H1 (cell line): ENCODE results near the gene DNAJC10. TPM values are rescaled to one million over a fixed set of nuclear protein-coding genes. Genes with fewer than 3 reads are reported as not detected.

Source experiments
- CTCF ChIA-PET: fragments of 300-600 bp; sonication (Branson Sonifier 250); formaldehyde crosslinking; loops from one replicate; lab custom pipeline; 2021; ENCODE audit not compliant: partially characterized antibody; lab: Charles Lee
- POLR2A ChIA-PET: fragments of 300-600 bp; sonication (Branson Sonifier 250); formaldehyde crosslinking; loops from one replicate; lab custom pipeline; 2021; ENCODE audit warnings: inconsistent platforms; ENCODE audit not compliant: partially characterized antibody; lab: Charles Lee
- DNase-seq, 2 experiments: peaks; one replicate each; pipeline versions ENCODE4 v3.0.0 to v3.0.0-alpha.2; 2010 to 2022; ENCODE audit warnings: low spot score in 2 of 2, low read depth in 1 of 2, mixed read lengths in 1 of 2
- FAIRE-seq: peaks from 2 replicates; lab custom pipeline; 2011; peaks lifted over from hg19 to GRCh38; lab: Jason Lieb, UNC
- H2AFZ ChIP-seq: 2 replicates; pipeline ENCODE4 v1.8.1; 2012; ENCODE audit warnings: low read length, inconsistent platforms
- H2AK5ac ChIP-seq: 2 replicates; pipeline ENCODE4 v1.6.1; 2013; ENCODE audit warnings: low read depth, low read length
- H2BK120ac ChIP-seq: replicated peaks from 2 replicates; pipeline ENCODE3; 2013; ENCODE audit warnings: low read depth, low read length, inconsistent platforms
- H2BK12ac ChIP-seq: 2 replicates; pipeline ENCODE4 v1.6.1; 2013; ENCODE audit warnings: low read depth, low read length
- H2BK15ac ChIP-seq: 2 replicates; pipeline ENCODE4 v1.6.1; 2013; ENCODE audit warnings: low read length
- H2BK20ac ChIP-seq: 2 replicates; pipeline ENCODE4 v1.6.1; 2013; ENCODE audit warnings: low read length
- H2BK5ac ChIP-seq: 2 replicates; pipeline ENCODE4 v1.6.1; 2013; ENCODE audit warnings: low read depth, low read length
- H3K14ac ChIP-seq: 2 replicates; pipeline ENCODE4 v1.6.1; 2013; ENCODE audit warnings: inconsistent platforms; ENCODE audit not compliant: insufficient read length
- H3K18ac ChIP-seq: 2 replicates; pipeline ENCODE4 v1.6.1; 2013; ENCODE audit warnings: low read length; ENCODE audit errors: extremely low read depth
- H3K23ac ChIP-seq: 2 replicates; pipeline ENCODE4 v1.6.1; 2013; ENCODE audit warnings: inconsistent platforms; ENCODE audit not compliant: insufficient read length
- H3K23me2 ChIP-seq: 2 replicates; pipeline ENCODE4 v1.6.1; 2013; ENCODE audit warnings: low read depth, low read length
- H3K27ac ChIP-seq: 2 replicates; pipeline ENCODE4 v1.6.1; 2011; ENCODE audit warnings: low read depth, low read length, inconsistent platforms
- H3K27me3 ChIP-seq, 4 experiments: replicated peaks in 1 of 4; 1 replicate in 1 of 4; 2 replicates in 3 of 4; pipeline versions ENCODE4 v1.6.1 to v1.8.1; 2011 to 2013; ENCODE audit warnings: low read length in 3 of 4, mild to moderate bottlenecking in 3 of 4, inconsistent platforms in 2 of 4, mixed read lengths in 2 of 4, moderate library complexity in 1 of 4; ENCODE audit not compliant: control insufficient read depth in 3 of 4, insufficient read depth in 3 of 4; ENCODE audit errors: extremely low read depth in 1 of 4
- H3K36me3 ChIP-seq, 4 experiments: 2 replicates each; pipeline versions ENCODE4 v1.6.1 to v1.8.1; 2011 to 2013; ENCODE audit warnings: mild to moderate bottlenecking in 4 of 4, low read length in 3 of 4, moderate library complexity in 2 of 4, control low read depth in 1 of 4, inconsistent platforms in 1 of 4; ENCODE audit not compliant: insufficient read depth in 4 of 4, control insufficient read depth in 2 of 4
- H3K4ac ChIP-seq: replicated peaks from 2 replicates; pipeline ENCODE3; 2013; ENCODE audit warnings: low read length, low read depth, mixed read lengths, inconsistent platforms; ENCODE audit not compliant: insufficient read length
- H3K4me1 ChIP-seq, 4 experiments: replicated peaks in 1 of 4; 1 replicate in 1 of 4; 2 replicates in 3 of 4; pipeline versions ENCODE4 v1.6.1 to v1.8.1; 2011 to 2013; ENCODE audit warnings: low read length in 3 of 4, inconsistent platforms in 2 of 4, mixed read lengths in 1 of 4; ENCODE audit not compliant: insufficient read depth in 4 of 4, control insufficient read depth in 3 of 4
- H3K4me2 ChIP-seq, 2 experiments: 2 replicates each; pipeline versions ENCODE4 v1.6.1 to v1.8.1; 2011 to 2013; ENCODE audit warnings: low read depth in 2 of 2, low read length in 2 of 2, control low read depth in 1 of 2, inconsistent platforms in 1 of 2, mild to moderate bottlenecking in 1 of 2; ENCODE audit not compliant: insufficient read depth in 1 of 2
- H3K4me3 ChIP-seq, 4 experiments: fragments of 200-600, 300-600 bp in 1 of 4; sonication (generic), shearing (Covaris generic), sonication (Bioruptor Twin) in 1 of 4; 2 replicates each; pipeline versions ENCODE4 v1.5.1 to v1.8.1; 2011 to 2016; ENCODE audit warnings: low read length in 4 of 4, low read depth in 3 of 4, control low read depth in 2 of 4, inconsistent platforms in 2 of 4, mild to moderate bottlenecking in 2 of 4, mixed read lengths in 1 of 4, moderate library complexity in 1 of 4; ENCODE audit not compliant: insufficient read depth in 2 of 4; ENCODE audit errors: extremely low read depth in 1 of 4
- H3K56ac ChIP-seq: replicated peaks from 2 replicates; pipeline ENCODE3; 2013; ENCODE audit warnings: low read depth, mild to moderate bottlenecking, mixed read lengths, low read length, inconsistent platforms; ENCODE audit not compliant: insufficient read length
- H3K79me1 ChIP-seq: 2 replicates; pipeline ENCODE4 v1.6.1; 2013; ENCODE audit warnings: low read depth, low read length, control low read depth
- H3K79me2 ChIP-seq, 2 experiments: 2 replicates each; pipeline versions ENCODE4 v1.6.1 to v1.8.1; 2012 to 2013; ENCODE audit warnings: low read length in 2 of 2, mild to moderate bottlenecking in 2 of 2, inconsistent platforms in 1 of 2; ENCODE audit not compliant: insufficient read depth in 2 of 2, control insufficient read depth in 1 of 2
- H3K9ac ChIP-seq, 4 experiments: replicated peaks in 1 of 4; 1 replicate in 1 of 4; 2 replicates in 3 of 4; pipeline versions ENCODE4 v1.6.1 to v1.8.1; 2011 to 2013; ENCODE audit warnings: low read depth in 3 of 4, low read length in 3 of 4, control low read depth in 2 of 4, mild to moderate bottlenecking in 2 of 4, moderate library complexity in 2 of 4, inconsistent platforms in 1 of 4; ENCODE audit errors: extremely low read depth in 1 of 4
- H3K9me3 ChIP-seq, 2 experiments: 2 replicates each; pipeline versions ENCODE4 v1.6.1 to v1.8.1; 2012 to 2013; ENCODE audit warnings: mild to moderate bottlenecking in 2 of 2, moderate library complexity in 2 of 2, control low read depth in 1 of 2, inconsistent platforms in 1 of 2, low read depth in 1 of 2, low read length in 1 of 2, mixed read lengths in 1 of 2; ENCODE audit not compliant: insufficient read depth in 2 of 2
- H4K20me1 ChIP-seq, 2 experiments: replicated peaks in 1 of 2; 2 replicates each; pipeline versions ENCODE3 to v1.8.1; 2011 to 2013; ENCODE audit warnings: inconsistent platforms in 2 of 2, low read length in 2 of 2, mild to moderate bottlenecking in 1 of 2; ENCODE audit not compliant: insufficient read depth in 2 of 2, control insufficient read depth in 1 of 2
- H4K5ac ChIP-seq: 2 replicates; pipeline ENCODE4 v1.6.1; 2013; ENCODE audit warnings: low read length, low read depth, mixed read lengths, inconsistent platforms; ENCODE audit not compliant: insufficient read length
- H4K8ac ChIP-seq: 2 replicates; pipeline ENCODE4 v1.8.0; 2013; ENCODE audit warnings: mild to moderate bottlenecking, moderate library complexity, low read length, inconsistent platforms; ENCODE audit not compliant: insufficient read depth; ENCODE audit errors: extremely low read depth
- H4K91ac ChIP-seq: replicated peaks from 2 replicates; pipeline ENCODE3; 2013; ENCODE audit warnings: low read length, mixed read lengths, inconsistent platforms; ENCODE audit not compliant: insufficient read length
- KDM1A ChIP-seq: fragments of 200-600, 300-600 bp; sonication (generic); IDR thresholded peaks from 2 replicates; pipeline ENCODE4 v1.7.1; 2016; ENCODE audit warnings: mild to moderate bottlenecking, low read length, borderline replicate concordance
- MAFK ChIP-seq: IDR thresholded peaks from 2 replicates; pipeline ENCODE4 v1.6.1; 2012; ENCODE audit warnings: low read depth, mild to moderate bottlenecking, improper control_type of control experiment, low read length
- RNF2 ChIP-seq: fragments of 200-900, 300-1000 bp; sonication (generic); IDR thresholded peaks from 2 replicates; pipeline ENCODE4 v1.7.1; 2016; ENCODE audit warnings: borderline replicate concordance, low read depth, mild to moderate bottlenecking, antibody characterized with exemption, low read length; ENCODE audit not compliant: poor library complexity, severe bottlenecking; ENCODE audit errors: missing control alignments
- SAP30 ChIP-seq: fragments of 300-600 bp; sonication (generic); IDR thresholded peaks from 2 replicates; pipeline ENCODE4 v1.7.1; 2012; ENCODE audit warnings: low read length, moderate library complexity, mild to moderate bottlenecking, inconsistent platforms; ENCODE audit not compliant: insufficient read depth, insufficient replicate concordance
- SIN3A ChIP-seq, 2 experiments: IDR thresholded peaks in 1 of 2; conservative IDR thresholded peaks in 1 of 2; 2 replicates each; pipeline ENCODE4 v1.6.1; 2011 to 2012; ENCODE audit warnings: low read length in 2 of 2, improper control_type of control experiment in 1 of 2, low read depth in 1 of 2, mild to moderate bottlenecking in 1 of 2
- SIRT6 ChIP-seq: IDR thresholded peaks from one replicate; pipeline ENCODE4 v1.7.1; 2012; ENCODE audit warnings: low read length, inconsistent platforms
- SIX5 ChIP-seq: IDR thresholded peaks from 2 replicates; pipeline ENCODE4 v1.6.1; 2011; ENCODE audit warnings: mild to moderate bottlenecking, low read depth, low read length
- SRF ChIP-seq: IDR thresholded peaks from 2 replicates; pipeline ENCODE4 v1.6.1; 2011; ENCODE audit warnings: mild to moderate bottlenecking, low read depth, low read length, moderate library complexity
- TCF12 ChIP-seq: IDR thresholded peaks from 2 replicates; pipeline ENCODE4 v1.6.1; 2011; ENCODE audit warnings: low read depth, mild to moderate bottlenecking, low read length
- WGBS, 2 experiments: shearing (Covaris generic) in 1 of 2; methylation state at CpG; one replicate each; pipeline versions ENCODE4 v1.1.6 to v1.1.7; 2013 to 2015; ENCODE audit warnings: low lambda C conversion rate in 2 of 2, mixed read lengths in 2 of 2, inconsistent platforms in 1 of 2, low coverage in 1 of 2, missing lambda C conversion rate in 1 of 2; ENCODE audit not compliant: insufficient replicate concordance in 2 of 2, insufficient coverage in 1 of 2, insufficient read length in 1 of 2; ENCODE audit errors: extremely low coverage in 1 of 2, missing lambda C conversion rate in 1 of 2; 5-methylcytosine and 5-hydroxymethylcytosine counted together
- polyA plus RNA-seq, 7 experiments: library from polyadenylated mRNA; depleted of rRNA in 3 of 7; stranded (reverse) in 5 of 7; unstranded in 2 of 7; fragments of >200 nt in 5 of 7; fragments of 200-250 nt in 2 of 7; gene quantifications; 1 replicate in 5 of 7; 2 replicates in 1 of 7; 4 replicates in 1 of 7; pipeline versions ENCODE4 v1.2.1 to v1.2.3, GENCODE V29; 2011 to 2013; ENCODE audit warnings: missing spikeins in 2 of 7, mixed read lengths in 2 of 7
- total RNA-seq: library from RNA; stranded (reverse); fragmentation: NEBNext Ultra II Directional; extraction: Animal tissue kit (Norgen Biotek cat#: 25700); gene quantifications from 2 replicates; pipeline ENCODE4 v1.2.1, GENCODE V29; 2021
- TF ChIP-seq, protein P1 (sequence below), 3 experiments: IDR thresholded peaks; 1 replicate in 2 of 3; 2 replicates in 1 of 3; pipeline versions ENCODE4 v1.5.1 to v1.6.1; 2011; ENCODE audit warnings: low read length in 3 of 3, mild to moderate bottlenecking in 3 of 3, inconsistent platforms in 2 of 3, low read depth in 1 of 3, moderate library complexity in 1 of 3; ENCODE audit not compliant: insufficient read depth in 1 of 3; ENCODE audit errors: control extremely low read depth in 1 of 3

Gene DNAJC10
- total and polyA plus RNA-seq, 2 of the 8 experiments (the other 6 are each of a cell fraction or from before 2014, with no cell fraction given), result 23.2 to 121 TPM

DNA sequence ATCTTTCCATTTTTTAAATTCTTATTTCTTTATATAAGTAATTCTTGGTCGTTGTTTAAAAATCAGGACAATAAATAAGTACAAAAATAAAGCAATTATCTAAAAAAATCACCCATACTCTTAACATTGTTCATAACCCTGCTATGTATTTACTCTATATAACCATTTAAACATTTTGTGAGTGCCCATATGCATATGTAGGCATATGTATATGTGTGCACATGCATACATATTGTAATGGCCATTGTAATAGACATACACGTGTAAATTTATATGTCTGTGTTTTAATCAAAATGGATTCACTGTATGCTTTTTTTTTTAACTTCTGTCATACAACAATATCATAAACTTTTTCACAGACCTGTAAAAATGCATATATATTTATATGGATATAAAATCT, 25.6 kb downstream of the DNAJC10 start:
- Histone ChIP-seq H2AFZ (no peak overlapping the region), H3K18ac (no peak overlapping the region), H2AK5ac (no peak overlapping the region), H3K27ac (no peak overlapping the region), H3K4me1 (no peaks in the 10 kb centered on the region), H3K56ac (no peak overlapping the region), H3K4me3 (no peak overlapping the region), H3K23ac (no peak overlapping the region), H2BK5ac (no peak overlapping the region), H3K36me3 (peaks cover 0 to 77% (median 32%) of the 10 kb centered on the region in 4 experiments; a peak in 7 of 8 replicates), H3K4me2 (no peak overlapping the region), H2BK120ac (no peak overlapping the region), H3K27me3 (no peaks in the 10 kb centered on the region), H3K9me3 (no peaks in the 10 kb centered on the region), H3K14ac (no peak overlapping the region), H4K8ac (no peak overlapping the region), H3K4ac (no peak overlapping the region)
- 90% methylated on average over 2 of the region's 2 CpGs; no CpG with 5 or more reads in 1 of the 2 experiments for WGBS, 2 experiments
- DNase-seq, result no peak
- FAIRE-seq, result no peak
- CTCF ChIA-PET, result interaction anchor here (0.6 kb wide), 1 partner anchor 25 kb away, joined by 3 read pairs; no protein-coding TSS in a partner anchor
- TF ChIP-seq SIX5 (no peak), TCF12 (no peak), SRF (no peak), SAP30 (no peak), KDM1A (no peak), MAFK (no peak), SIRT6 (no peak), RNF2 (no peak), SIN3A (conservative IDR thresholded peaks at IDR 0.05 in 1 of 2, IDR thresholded peaks at IDR 0.05 in 1 of 2; ENCODE audit: low read depth in 1 of 2, low read length in 2 of 2) (no peak)
- TF ChIP-seq, protein P1, sequence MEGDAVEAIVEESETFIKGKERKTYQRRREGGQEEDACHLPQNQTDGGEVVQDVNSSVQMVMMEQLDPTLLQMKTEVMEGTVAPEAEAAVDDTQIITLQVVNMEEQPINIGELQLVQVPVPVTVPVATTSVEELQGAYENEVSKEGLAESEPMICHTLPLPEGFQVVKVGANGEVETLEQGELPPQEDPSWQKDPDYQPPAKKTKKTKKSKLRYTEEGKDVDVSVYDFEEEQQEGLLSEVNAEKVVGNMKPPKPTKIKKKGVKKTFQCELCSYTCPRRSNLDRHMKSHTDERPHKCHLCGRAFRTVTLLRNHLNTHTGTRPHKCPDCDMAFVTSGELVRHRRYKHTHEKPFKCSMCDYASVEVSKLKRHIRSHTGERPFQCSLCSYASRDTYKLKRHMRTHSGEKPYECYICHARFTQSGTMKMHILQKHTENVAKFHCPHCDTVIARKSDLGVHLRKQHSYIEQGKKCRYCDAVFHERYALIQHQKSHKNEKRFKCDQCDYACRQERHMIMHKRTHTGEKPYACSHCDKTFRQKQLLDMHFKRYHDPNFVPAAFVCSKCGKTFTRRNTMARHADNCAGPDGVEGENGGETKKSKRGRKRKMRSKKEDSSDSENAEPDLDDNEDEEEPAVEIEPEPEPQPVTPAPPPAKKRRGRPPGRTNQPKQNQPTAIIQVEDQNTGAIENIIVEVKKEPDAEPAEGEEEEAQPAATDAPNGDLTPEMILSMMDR (IDR thresholded peaks at IDR 0.05; ENCODE audit: control extremely low read depth in 1 of 3, insufficient read depth in 1 of 3, low read depth in 1 of 3, low read length in 3 of 3), result no peak
- TF ChIP-seq, all 59 proteins: peak for 0
- Histone ChIP-seq H3K23me2 (no peaks in the 10 kb centered on the region), H2BK12ac (no peak overlapping the region), H2BK15ac (no peak overlapping the region), H3K79me1 (no peaks in the 10 kb centered on the region), H4K91ac (no peak overlapping the region), H2BK20ac (no peak overlapping the region), H3K9ac (no peak overlapping the region), H4K5ac (no peak overlapping the region), H3K79me2 (no peaks in the 10 kb centered on the region), H4K20me1 (peaks cover 0 to 3% of the 10 kb centered on the region in 2 experiments)
- POLR2A ChIA-PET, result no interaction called here
